NB4 (cell line): Measurements from ENCODE around the gene TTC9.

ENCODE experiments used
- DNase-seq: peaks from one replicate; pipeline ENCODE4 v3.0.0; 2010; ENCODE audit warnings: low read depth
- H3K4me3 ChIP-seq: one replicate; pipeline ENCODE4 v1.5.1; 2011; ENCODE audit warnings: mild to moderate bottlenecking, low read depth, low read length, moderate library complexity
- CTCF ChIP-seq: IDR thresholded peaks from one replicate; pipeline ENCODE4 v1.5.1; 2012; ENCODE audit warnings: low read depth, low read length
- MAX ChIP-seq: IDR thresholded peaks from 2 replicates; pipeline ENCODE4 v1.6.1; 2011; ENCODE audit warnings: low read depth, low read length
- MYC ChIP-seq: IDR thresholded peaks from 2 replicates; pipeline ENCODE4 v1.6.1; 2011; ENCODE audit warnings: low read depth, low read length
- POLR2A ChIP-seq: IDR thresholded peaks from 2 replicates; pipeline ENCODE4 v1.6.1; 2011; ENCODE audit warnings: mild to moderate bottlenecking; ENCODE audit not compliant: insufficient read length; ENCODE audit errors: extremely low read depth

Gene TTC9

GRCh38 chr14:70641548-70642302 lies at the start of gene TTC9:
TSS of gene TTC9 (plus strand) at chr14:70641916. CDS start at chr14:70642130, 214 bp downstream.
- no peak for DNase-seq
- H3K4me3 ChIP-seq = peak within 1 kb of the TSS; percentile 16
- no peak for TF ChIP-seq POLR2A
- TF ChIP-seq MAX = no peak
- TF ChIP-seq MYC = no peak
- no peak for TF ChIP-seq CTCF

GRCh38 chr14:70594461-70594860 lies 47.3 kb upstream of the TTC9 start:
- H3K4me3 ChIP-seq = no peak overlapping the region
- DNase-seq = no peak
- TF ChIP-seq POLR2A (no peak), MAX (no peak), CTCF (no peak), MYC (no peak)

GRCh38 chr14:70595443-70596185 lies 46.1 kb upstream of the TTC9 start:
- TF ChIP-seq MAX (no peak), MYC (no peak), CTCF (no peak), POLR2A (no peak)
- DNase-seq = no peak
- H3K4me3 ChIP-seq = no peak overlapping the region

- no peak overlapping the region for H3K4me3 ChIP-seq
- no peak for TF ChIP-seq POLR2A
- TF ChIP-seq CTCF = no peak
- no peak for TF ChIP-seq MAX
- no peak for TF ChIP-seq MYC
- no peak for DNase-seq
Measured at GRCh38 chr14:70597731-70598130, 44.0 kb upstream of the TTC9 start.

GRCh38 chr14:70599345-70599744 lies 42.4 kb upstream of the TTC9 start:
- TF ChIP-seq MAX = no peak
- TF ChIP-seq MYC = no peak
- TF ChIP-seq POLR2A = no peak
- no peak for DNase-seq
- peak overlapping the region; percentile 99 for H3K4me3 ChIP-seq
